Breast epithelium (tissue), 4 donors: ENCODE results near the gene BBS9. TPM values are rescaled to one million over a fixed set of nuclear protein-coding genes. Genes with fewer than 3 reads are reported as not detected.
"Not testable (repeated sequence)": the region's sequence is repeated elsewhere in the genome, so short reads cannot be mapped to it uniquely, and the experiment has no call there.

Experiments
- DNase-seq, 2 donors: peaks; one replicate each; pipeline ENCODE4 v3.0.0-alpha.2; 2019; ENCODE audit warnings: low spot score in 2 of 2
- H3K27ac ChIP-seq, 2 donors: fragments of 200-600 bp; sonication (generic) in 1 of 2; one replicate each; pipeline ENCODE4 v1.5.1; 2016 to 2019; ENCODE audit warnings: mild to moderate bottlenecking in 1 of 2
- H3K27me3 ChIP-seq, 2 donors: fragments of 200-600 bp; sonication (generic) in 1 of 2; one replicate each; pipeline versions ENCODE4 v1.5.1 to v1.6.0; 2017 to 2019; ENCODE audit warnings: control low read depth in 1 of 2, mild to moderate bottlenecking in 1 of 2
- H3K36me3 ChIP-seq: fragments of 200-600 bp; one replicate; pipeline ENCODE4 v1.5.1; 2019
- H3K4me1 ChIP-seq, 2 donors: fragments of 200-600 bp; sonication (generic); one replicate each; pipeline ENCODE4 v1.5.1; 2016 to 2019; ENCODE audit warnings: control low read depth in 1 of 2
- H3K4me3 ChIP-seq, 3 donors: fragments of 200-600 bp; sonication (generic); 1 replicate in 2 of 3; 2 replicates in 1 of 3; pipeline ENCODE4 v1.5.1; 2016 to 2019; ENCODE audit warnings: mild to moderate bottlenecking in 3 of 3, moderate library complexity in 2 of 3
- H3K9me3 ChIP-seq, 2 donors: fragments of 200-600 bp; sonication (generic) in 1 of 2; one replicate each; pipeline ENCODE4 v1.5.1; 2016 to 2019; ENCODE audit warnings: control low read depth in 1 of 2
- CTCF ChIP-seq, 3 donors: fragments of 450-650 bp; IDR thresholded peaks; one replicate each; pipeline ENCODE4 v1.5.1; 2016 to 2017; ENCODE audit warnings: antibody characterized with exemption in 3 of 3, mild to moderate bottlenecking in 3 of 3, moderate library complexity in 3 of 3
- POLR2A ChIP-seq: fragments of 450-650 bp; IDR thresholded peaks from one replicate; pipeline ENCODE4 v1.6.1; 2016; ENCODE audit warnings: antibody characterized with exemption, mild to moderate bottlenecking, moderate library complexity
- POLR2AphosphoS5 ChIP-seq, 3 donors: sonication (generic); formaldehyde crosslinking; IDR thresholded peaks; one replicate each; pipeline ENCODE4 v1.6.1; 2017; ENCODE audit warnings: antibody characterized with exemption in 3 of 3
- intact Hi-C: fragments of 100-400 bp; cut with DNase I; formaldehyde crosslinking; loops from one replicate; pipeline ENCODE4 v1.15.1; 2023; ENCODE audit warnings: low total_unique reads
- total RNA-seq, 3 donors: library from RNA; depleted of rRNA; stranded (reverse); fragments of >200 nt; gene quantifications; one replicate each; pipeline ENCODE4 v1.1.0, GENCODE V29; 2016

BBS9 gene
- total RNA-seq, 3 donors from 2014 or later = 27.4 to 49.5 (median 43.6) TPM

GRCh38 chr7:33201821-33202220 is 72.5 kb downstream of the BBS9 start:
- Histone ChIP-seq H3K4me3 (no peak overlapping the region), H3K27me3 (no peaks in the 10 kb centered on the region), H3K4me1 (no peaks in the 10 kb centered on the region), H3K9me3 (no peaks in the 10 kb centered on the region), H3K36me3 (no peaks in the 10 kb centered on the region), H3K27ac (no peak overlapping the region)
- no peak for TF ChIP-seq POLR2A
- TF ChIP-seq CTCF (IDR thresholded peaks at IDR 0.05) = no peak
- TF ChIP-seq POLR2AphosphoS5 (IDR thresholded peaks at IDR 0.05) = no peak
- intact Hi-C loops = no loop called here
- DNase-seq = no peak

- Histone ChIP-seq H3K27me3 (no peaks in the 10 kb centered on the region), H3K4me1 (no peaks in the 10 kb centered on the region), H3K9me3 (peaks cover 10 to 21% of the 10 kb centered on the region in 2 donors), H3K27ac (no peak overlapping the region), H3K36me3 (no peaks in the 10 kb centered on the region), H3K4me3 (no peak overlapping the region)
- intact Hi-C loops = no loop called here
- no peak for DNase-seq
- TF ChIP-seq POLR2A (no peak), CTCF (IDR thresholded peaks at IDR 0.05) (no peak), POLR2AphosphoS5 (IDR thresholded peaks at IDR 0.05) (no peak)
These were observed 81.6 kb downstream of the BBS9 start for GRCh38 chr7:33210958-33211357.

- TF ChIP-seq POLR2AphosphoS5 (IDR thresholded peaks at IDR 0.05) = no peak
- no peak for TF ChIP-seq POLR2A
- TF ChIP-seq CTCF (IDR thresholded peaks at IDR 0.05) = no peak
- no peak overlapping the region for H3K27ac ChIP-seq
- H3K36me3 ChIP-seq = no peaks in the 10 kb centered on the region
- no peaks in the 10 kb centered on the region for H3K4me1 ChIP-seq
- peaks cover 10 to 21% of the 10 kb centered on the region in 2 donors for H3K9me3 ChIP-seq
- intact Hi-C loops = no loop called here
- no peaks in the 10 kb centered on the region for H3K27me3 ChIP-seq
- no peak for DNase-seq
- H3K4me3 ChIP-seq = no peak overlapping the region
These were observed 82.8 kb downstream of the BBS9 start for GRCh38 chr7:33212144-33212543.

GRCh38 chr7:33215992-33216391 is 86.6 kb downstream of the BBS9 start:
- no peaks in the 10 kb centered on the region for H3K36me3 ChIP-seq
- TF ChIP-seq POLR2A = no peak
- TF ChIP-seq POLR2AphosphoS5 (IDR thresholded peaks at IDR 0.05) = no peak
- no peak for TF ChIP-seq CTCF (IDR thresholded peaks at IDR 0.05)
- H3K4me3 ChIP-seq = no peak overlapping the region
- H3K27me3 ChIP-seq = no peaks in the 10 kb centered on the region
- no peaks in the 10 kb centered on the region for H3K4me1 ChIP-seq
- intact Hi-C loops = no loop called here
- H3K9me3 ChIP-seq = peaks cover under 1 to 16% of the 10 kb centered on the region in 2 donors
- no peak overlapping the region for H3K27ac ChIP-seq
- DNase-seq = no peak

GRCh38 chr7:33217595-33217994 is 88.2 kb downstream of the BBS9 start:
- TF ChIP-seq POLR2AphosphoS5 (IDR thresholded peaks at IDR 0.05) (no peak), CTCF (IDR thresholded peaks at IDR 0.05) (no peak), POLR2A (no peak)
- DNase-seq = no peak
- Histone ChIP-seq H3K27ac (no peak overlapping the region), H3K4me1 (no peaks in the 10 kb centered on the region), H3K27me3 (no peaks in the 10 kb centered on the region), H3K4me3 (no peak overlapping the region), H3K9me3 (no peaks in the 10 kb centered on the region), H3K36me3 (no peaks in the 10 kb centered on the region)
- intact Hi-C loops = no loop called here

GRCh38 chr7:33218841-33219535 is 89.6 kb downstream of the BBS9 start:
- H3K9me3 ChIP-seq, H3K4me1 ChIP-seq, H3K27ac ChIP-seq, intact Hi-C loops, H3K4me3 ChIP-seq, H3K36me3 ChIP-seq, H3K27me3 ChIP-seq, DNase-seq: not testable (repeated sequence)
